Measurements from ENCODE around the gene FAM72A.
A peak's percentile ranks its signal among the peaks of the same experiment; 100 is the strongest.
"Not testable (repeated sequence)": the region's sequence is repeated elsewhere in the genome, so short reads cannot be mapped to it uniquely, and the experiment has no call there.

Gene FAM72A

GRCh38 chr1:206202789-206203363, at the start of gene FAM72A:
Gene FAM72A (minus strand): TSS chr1:206202839. CDS start chr1:206202025, 814 bp downstream.
- peak; percentile 96 for DNase-seq

- not testable (repeated sequence) for DNase-seq
These were observed 48.5 kb upstream of the FAM72A start for GRCh38 chr1:206250953-206251681.

GRCh38 chr1:206246129-206246886, 43.7 kb upstream of the FAM72A start:
- not testable (repeated sequence) for DNase-seq

- DNase-seq: not testable (repeated sequence)
These were observed 42.8 kb upstream of the FAM72A start for GRCh38 chr1:206245479-206245878.

- DNase-seq: not testable (repeated sequence)
These were observed 40.7 kb upstream of the FAM72A start for GRCh38 chr1:206243335-206243734.

- DNase-seq: not testable (repeated sequence)
These were observed 37.6 kb upstream of the FAM72A start for GRCh38 chr1:206240288-206240687.

- DNase-seq: not testable (repeated sequence)
These were observed 32.6 kb upstream of the FAM72A start for GRCh38 chr1:206235190-206235589.

GRCh38 chr1:206234189-206234916, 31.7 kb upstream of the FAM72A start:
- DNase-seq: not testable (repeated sequence)

GRCh38 chr1:206232970-206233645, 30.5 kb upstream of the FAM72A start:
- not testable (repeated sequence) for DNase-seq

GRCh38 chr1:206231989-206232388, 29.4 kb upstream of the FAM72A start:
- not testable (repeated sequence) for DNase-seq

GRCh38 chr1:206229286-206229685, 26.6 kb upstream of the FAM72A start:
- not testable (repeated sequence) for DNase-seq

GRCh38 chr1:206226886-206227285, 24.2 kb upstream of the FAM72A start:
- not testable (repeated sequence) for DNase-seq

GRCh38 chr1:206225386-206225785, 22.7 kb upstream of the FAM72A start:
- DNase-seq: not testable (repeated sequence)

GRCh38 chr1:206224190-206224776, 21.6 kb upstream of the FAM72A start:
- not testable (repeated sequence) for DNase-seq

- not testable (repeated sequence) for DNase-seq
These were observed 18.9 kb upstream of the FAM72A start for GRCh38 chr1:206221585-206221984.

GRCh38 chr1:206220332-206221000, 17.8 kb upstream of the FAM72A start:
- not testable (repeated sequence) for DNase-seq

GRCh38 chr1:206219514-206220331, 17.1 kb upstream of the FAM72A start:
- not testable (repeated sequence) for DNase-seq

GRCh38 chr1:206218765-206219164, 16.1 kb upstream of the FAM72A start:
- not testable (repeated sequence) for DNase-seq

- DNase-seq: not testable (repeated sequence)
These were observed 15.6 kb upstream of the FAM72A start for GRCh38 chr1:206218285-206218684.

All from activated effector memory CD4-positive, alpha-beta T cell treated with Interleukin-2 at 50 U/mL for 16 hours (primary cell).